Activated CD8-positive, alpha-beta memory T cell treated with anti-CD3 and anti-CD28 coated beads, Interleukin-2, amount 10 ng/mL, durations not matched to agents 7 days and 5 days (primary cell): ENCODE results near the gene AP4M1. TPM values are rescaled to one million over a fixed set of nuclear protein-coding genes. Genes with fewer than 3 reads are reported as not detected.

Source experiments
- ATAC-seq: fragments of 150-1000 bp; cut with Tn5 transposase; one replicate; pipeline ENCODE4 v1.10.0; 2021; ENCODE audit warnings: moderate library complexity
- CTCF ChIA-PET: fragments of 350-600 bp; sonication (Branson Sonifier 250); formaldehyde crosslinking; loops from one replicate; lab custom pipeline; 2021; ENCODE audit warnings: antibody characterized with exemption; lab: Charles Lee
- DNase-seq: peaks from one replicate; pipeline ENCODE4 v3.0.0-alpha.2; 2020
- H3K27ac Mint-ChIP-seq: one replicate; pipeline ENCODE4 v1.8.0; 2021; ENCODE audit warnings: mild to moderate bottlenecking, mixed read lengths
- H3K27me3 Mint-ChIP-seq: one replicate; pipeline ENCODE4 v1.8.0; 2021; ENCODE audit warnings: mixed read lengths
- H3K36me3 Mint-ChIP-seq: one replicate; pipeline ENCODE4 v1.8.0; 2021; ENCODE audit warnings: mild to moderate bottlenecking, mixed read lengths
- H3K4me1 Mint-ChIP-seq: one replicate; pipeline ENCODE4 v1.8.0; 2021; ENCODE audit warnings: mixed read lengths
- H3K4me3 Mint-ChIP-seq: one replicate; pipeline ENCODE4 v1.8.0; 2021; ENCODE audit warnings: mild to moderate bottlenecking, moderate library complexity, mixed read lengths
- H3K9me3 Mint-ChIP-seq: one replicate; pipeline ENCODE4 v1.8.0; 2022; ENCODE audit warnings: low read depth, mixed read lengths
- total RNA-seq, 2 experiments: library from RNA; stranded (reverse); gene quantifications; one replicate each; pipeline ENCODE4 v1.2.3, GENCODE V29; 2021

Gene AP4M1
- total RNA-seq = 10 to 100 TPM in 1 of 2 experiments, 1 to 10 TPM in 1; 9.9 to 10.6 TPM

DNA sequence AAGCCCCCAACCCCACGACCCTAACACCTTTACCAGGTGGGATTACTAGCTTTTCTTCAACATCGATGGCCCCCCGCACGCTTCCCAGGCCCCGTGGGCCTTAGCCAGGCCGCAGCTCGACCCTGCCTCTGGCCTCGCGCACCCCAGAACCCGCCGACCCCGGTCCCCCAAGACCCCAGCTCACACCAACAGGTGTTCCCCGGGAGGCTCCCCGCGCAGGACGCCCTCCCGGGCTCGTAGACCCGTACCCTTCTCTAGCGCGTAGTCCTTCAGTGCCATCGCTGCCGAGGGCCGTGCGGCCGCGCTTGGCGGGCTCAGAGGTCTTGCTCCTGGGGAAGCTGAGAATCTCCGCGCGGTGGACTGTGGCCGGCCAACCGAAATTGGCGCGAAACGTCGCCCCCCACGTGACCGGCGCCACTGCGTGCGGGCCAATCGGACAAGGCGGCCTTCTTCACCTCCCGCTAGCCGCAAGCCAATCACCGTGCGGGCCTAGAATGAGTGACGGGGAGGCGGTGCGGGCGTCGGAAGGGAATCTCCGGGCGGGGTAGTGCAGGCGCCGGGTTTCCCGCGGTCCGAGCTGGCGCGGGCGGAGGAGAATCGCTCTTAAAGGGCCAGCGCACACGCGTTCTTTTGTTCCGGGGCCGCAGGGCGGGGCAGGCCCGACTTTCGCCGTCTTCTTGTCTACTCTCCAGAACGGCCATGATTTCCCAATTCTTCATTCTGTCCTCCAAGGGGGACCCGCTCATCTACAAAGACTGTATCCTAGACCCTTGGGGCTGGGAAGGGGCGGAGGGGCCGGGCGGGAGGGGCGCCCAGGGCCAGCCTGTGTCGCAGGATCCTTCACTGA lies at the start of gene AP4M1, which contains the start of gene MCM7:
Gene AP4M1 (plus strand): TSS at position 628 of the 847 bp plus-strand sequence. CDS start 72 bp downstream, at position 700.
Gene MCM7 (minus strand): TSS at position 382 of the 847 bp plus-strand sequence. CDS start 103 bp downstream, at position 279.
- CTCF ChIA-PET = interaction anchor here (0.8 to 6.8 kb wide), 15 partner anchors 10 to 187 kb away, joined by 3 to 60 read pairs (median 4); partner anchors contain the start of genes COPS6, MBLAC1 and ZSCAN21
- Mint-ChIP-seq H3K27me3 (no peaks in the 10 kb centered on the region), H3K4me1 (peaks cover 43% of the 10 kb centered on the region), H3K4me3 (peak within 1 kb of the TSS; percentile 90), H3K9me3 (no peaks in the 10 kb centered on the region), H3K36me3 (peaks cover 43% of the 10 kb centered on the region), H3K27ac (peak within 1 kb of the TSS; percentile 93)
- DNase-seq (peak; percentile 99), ATAC-seq (peak; percentile 88)

DNA sequence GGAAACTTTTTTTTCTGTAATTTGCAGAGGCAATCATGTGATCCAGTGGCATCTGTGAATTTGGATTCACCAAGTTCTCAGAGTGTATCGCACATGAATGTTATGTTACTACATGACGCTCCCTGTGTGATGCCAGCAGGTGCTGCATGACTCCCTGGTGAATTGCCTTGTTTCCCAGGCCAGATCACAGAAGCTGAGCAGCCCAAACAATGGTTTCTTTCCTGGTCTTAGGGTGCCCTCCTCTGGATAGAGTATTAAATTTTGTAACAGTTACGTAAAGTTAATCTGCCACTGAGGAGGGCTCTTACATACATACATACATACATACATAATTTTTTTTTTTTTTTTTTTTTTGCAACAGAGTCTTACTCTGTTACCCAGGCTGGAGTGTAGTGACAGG lies 48.2 kb upstream of the AP4M1 start:
- peaks cover 17% of the 10 kb centered on the region for H3K4me1 Mint-ChIP-seq
- DNase-seq = peak; percentile 45
- no peaks in the 10 kb centered on the region for H3K27me3 Mint-ChIP-seq
- peak; percentile 46 for ATAC-seq
- H3K27ac Mint-ChIP-seq = no peak overlapping the region
- H3K4me3 Mint-ChIP-seq = no peak overlapping the region
- CTCF ChIA-PET = interaction anchor here (0.8 to 6.6 kb wide), 12 partner anchors 15 to 140 kb away, joined by 3 to 82 read pairs (median 4); partner anchors contain the start of genes GJC3 and TRIM4
- peaks cover 3% of the 10 kb centered on the region for H3K36me3 Mint-ChIP-seq
- H3K9me3 Mint-ChIP-seq = no peaks in the 10 kb centered on the region

DNA sequence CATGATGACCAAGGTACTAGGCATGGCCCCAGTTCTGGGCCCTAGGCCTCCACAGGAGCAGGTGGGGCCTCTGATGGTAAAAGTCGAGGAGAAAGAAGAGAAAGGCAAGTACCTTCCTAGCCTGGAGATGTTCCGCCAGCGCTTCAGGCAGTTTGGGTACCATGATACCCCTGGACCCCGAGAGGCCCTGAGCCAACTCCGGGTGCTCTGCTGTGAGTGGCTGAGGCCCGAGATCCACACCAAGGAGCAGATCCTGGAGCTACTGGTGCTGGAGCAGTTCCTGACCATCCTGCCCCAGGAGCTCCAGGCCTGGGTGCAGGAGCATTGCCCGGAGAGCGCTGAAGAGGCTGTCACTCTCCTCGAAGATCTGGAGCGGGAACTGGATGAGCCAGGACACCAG lies 44.4 kb upstream of the AP4M1 start:
- no peaks in the 10 kb centered on the region for H3K27me3 Mint-ChIP-seq
- H3K27ac Mint-ChIP-seq = no peak overlapping the region
- H3K4me3 Mint-ChIP-seq = no peak overlapping the region
- no peaks in the 10 kb centered on the region for H3K4me1 Mint-ChIP-seq
- ATAC-seq = no peak
- H3K9me3 Mint-ChIP-seq = no peaks in the 10 kb centered on the region
- CTCF ChIA-PET = interaction anchor here (1.5 kb wide), 1 partner anchor 11 kb away, joined by 4 read pairs; no protein-coding TSS in a partner anchor
- no peak for DNase-seq
- H3K36me3 Mint-ChIP-seq = peaks cover 5% of the 10 kb centered on the region

GRCh38 chr7:100059251-100059739 lies 42.1 kb upstream of the AP4M1 start:
- no peak overlapping the region for H3K4me3 Mint-ChIP-seq
- peaks cover 12% of the 10 kb centered on the region for H3K36me3 Mint-ChIP-seq
- no peaks in the 10 kb centered on the region for H3K27me3 Mint-ChIP-seq
- no peaks in the 10 kb centered on the region for H3K9me3 Mint-ChIP-seq
- CTCF ChIA-PET = interaction anchor here (1.1 to 1.6 kb wide), 3 partner anchors 30 to 80 kb away, joined by 3 to 5 read pairs (median 4); no protein-coding TSS in a partner anchor
- DNase-seq (no peak), ATAC-seq (no peak)
- no peaks in the 10 kb centered on the region for H3K4me1 Mint-ChIP-seq
- no peak overlapping the region for H3K27ac Mint-ChIP-seq

- CTCF ChIA-PET = interaction anchor here (1.2 kb wide), 1 partner anchor 12 kb away, joined by 4 read pairs; the partner anchor contains the start of gene ZSCAN21
- no peaks in the 10 kb centered on the region for H3K4me1 Mint-ChIP-seq
- ATAC-seq (no peak), DNase-seq (no peak)
- H3K27ac Mint-ChIP-seq = no peak overlapping the region
- no peak overlapping the region for H3K4me3 Mint-ChIP-seq
- no peaks in the 10 kb centered on the region for H3K27me3 Mint-ChIP-seq
- H3K36me3 Mint-ChIP-seq = peaks cover 23% of the 10 kb centered on the region
- no peaks in the 10 kb centered on the region for H3K9me3 Mint-ChIP-seq
These were observed 39.8 kb upstream of the AP4M1 start for GRCh38 chr7:100061518-100062193.

DNA sequence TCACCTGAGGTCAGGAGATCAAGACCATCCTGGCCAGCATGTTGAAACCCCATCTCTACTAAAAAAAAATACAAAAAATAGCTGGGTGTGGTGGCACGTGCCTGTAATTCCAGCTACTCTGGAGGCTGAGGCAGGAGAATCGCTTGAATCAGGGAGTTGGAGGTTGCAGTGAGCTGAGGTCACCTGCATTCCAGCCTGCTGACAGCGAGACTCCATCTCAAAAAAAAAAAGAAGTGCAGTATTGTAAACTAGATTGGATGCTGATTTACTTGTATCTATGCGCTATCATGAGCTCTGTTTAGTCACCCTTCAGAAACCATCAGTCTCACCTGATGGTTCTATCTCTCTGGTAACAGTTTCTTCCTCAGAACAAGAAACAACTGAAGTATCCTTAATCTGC lies 38.1 kb upstream of the AP4M1 start:
- no peaks in the 10 kb centered on the region for H3K9me3 Mint-ChIP-seq
- peaks cover 31% of the 10 kb centered on the region for H3K36me3 Mint-ChIP-seq
- DNase-seq = no peak
- no peaks in the 10 kb centered on the region for H3K4me1 Mint-ChIP-seq
- ATAC-seq = no peak
- CTCF ChIA-PET = interaction anchor here (1.2 kb wide), 1 partner anchor 55 kb away, joined by 3 read pairs; no protein-coding TSS in a partner anchor
- H3K27ac Mint-ChIP-seq = no peak overlapping the region
- no peak overlapping the region for H3K4me3 Mint-ChIP-seq
- no peaks in the 10 kb centered on the region for H3K27me3 Mint-ChIP-seq

- H3K27ac Mint-ChIP-seq = no peak overlapping the region
- no peaks in the 10 kb centered on the region for H3K4me1 Mint-ChIP-seq
- DNase-seq (no peak), ATAC-seq (no peak)
- H3K27me3 Mint-ChIP-seq = no peaks in the 10 kb centered on the region
- no peak overlapping the region for H3K4me3 Mint-ChIP-seq
- H3K9me3 Mint-ChIP-seq = no peaks in the 10 kb centered on the region
- H3K36me3 Mint-ChIP-seq = peaks cover 31% of the 10 kb centered on the region
- CTCF ChIA-PET = interaction anchor here (0.9 to 1.2 kb wide), 2 partner anchors 56 to 70 kb away, joined by 3 read pairs; no protein-coding TSS in a partner anchor
These were observed 37.3 kb upstream of the AP4M1 start for GRCh38 chr7:100064162-100064561.

- peaks cover 43% of the 10 kb centered on the region for H3K36me3 Mint-ChIP-seq
- DNase-seq (no peak), ATAC-seq (no peak)
- no peaks in the 10 kb centered on the region for H3K27me3 Mint-ChIP-seq
- H3K4me1 Mint-ChIP-seq = no peaks in the 10 kb centered on the region
- no peak overlapping the region for H3K27ac Mint-ChIP-seq
- no peak overlapping the region for H3K4me3 Mint-ChIP-seq
- CTCF ChIA-PET = interaction anchor here (0.8 kb wide), 1 partner anchor 68 kb away, joined by 3 read pairs; no protein-coding TSS in a partner anchor
- H3K9me3 Mint-ChIP-seq = peaks cover 5% of the 10 kb centered on the region
These were observed 35.8 kb upstream of the AP4M1 start for GRCh38 chr7:100065452-100066186.

DNA sequence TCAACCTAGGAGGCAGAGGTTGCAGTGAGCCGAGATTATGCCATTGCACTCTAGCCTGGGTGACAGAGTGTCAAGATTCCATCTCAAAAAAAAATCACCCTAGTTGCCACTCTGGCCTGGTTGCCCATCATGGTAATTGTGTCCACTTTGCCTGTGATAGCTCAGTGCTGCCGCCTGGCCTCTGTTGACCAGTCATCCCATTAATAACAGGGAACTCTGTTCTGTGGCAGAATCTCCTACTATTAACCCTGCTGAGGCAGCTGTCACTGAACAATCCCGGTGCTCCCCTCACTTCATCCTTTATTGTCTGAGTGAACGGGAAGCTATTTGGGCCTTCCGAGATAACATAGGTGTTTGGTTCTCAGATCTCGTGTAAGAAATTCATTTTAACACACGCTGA lies 34.5 kb upstream of the AP4M1 start:
- no peak overlapping the region for H3K4me3 Mint-ChIP-seq
- H3K36me3 Mint-ChIP-seq = peaks cover 54% of the 10 kb centered on the region
- no peaks in the 10 kb centered on the region for H3K4me1 Mint-ChIP-seq

DNA sequence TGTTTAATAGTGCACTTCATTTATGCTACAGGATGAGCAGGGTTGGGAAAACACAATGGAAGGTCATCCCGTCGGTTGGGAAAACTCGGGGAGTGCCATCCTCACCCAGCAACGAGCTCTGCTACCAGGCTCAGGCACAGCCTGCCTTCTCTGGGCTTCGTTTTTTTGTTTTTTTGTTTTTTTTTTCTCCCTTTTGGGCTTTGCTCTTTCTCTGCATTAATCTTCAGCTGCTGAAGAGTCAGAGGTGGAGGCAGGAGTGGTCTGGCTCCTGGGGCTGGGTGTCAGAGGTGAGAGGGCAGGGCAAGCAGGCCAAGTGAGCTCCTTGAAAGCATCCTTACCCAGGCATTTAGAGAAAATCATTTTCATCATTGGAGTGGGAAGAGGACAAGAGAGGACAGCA lies 31.5 kb upstream of the AP4M1 start:
- Mint-ChIP-seq H3K9me3 (peaks cover 26% of the 10 kb centered on the region), H3K27me3 (no peaks in the 10 kb centered on the region), H3K27ac (no peak overlapping the region), H3K36me3 (peaks cover 72% of the 10 kb centered on the region), H3K4me3 (no peak overlapping the region), H3K4me1 (no peaks in the 10 kb centered on the region)
- DNase-seq (no peak), ATAC-seq (no peak)
- CTCF ChIA-PET = interaction anchor here (1.2 to 1.3 kb wide), 3 partner anchors 9 to 61 kb away, joined by 3 to 5 read pairs (median 3); partner anchors contain the start of gene ZNF3

More for the DNA sequence above, 34.5 kb upstream of the AP4M1 start:
- CTCF ChIA-PET = interaction anchor here (1.2 to 1.5 kb wide), 3 partner anchors 9 to 63 kb away, joined by 4 to 5 read pairs (median 5); no protein-coding TSS in a partner anchor
- ATAC-seq (no peak), DNase-seq (no peak)
- no peak overlapping the region for H3K27ac Mint-ChIP-seq
- no peaks in the 10 kb centered on the region for H3K27me3 Mint-ChIP-seq
- H3K9me3 Mint-ChIP-seq = peaks cover 18% of the 10 kb centered on the region

GRCh38 chr7:100071018-100071723 lies 30.3 kb upstream of the AP4M1 start:
- Mint-ChIP-seq H3K4me3 (no peak overlapping the region), H3K36me3 (peaks cover 78% of the 10 kb centered on the region), H3K27ac (no peak overlapping the region), H3K4me1 (no peaks in the 10 kb centered on the region), H3K9me3 (peaks cover 26% of the 10 kb centered on the region), H3K27me3 (no peaks in the 10 kb centered on the region)
- ATAC-seq (no peak), DNase-seq (no peak)
- CTCF ChIA-PET = interaction anchor here (1.1 to 1.5 kb wide), 5 partner anchors 10 to 77 kb away, joined by 3 read pairs; partner anchors contain the start of gene ZNF3

- Mint-ChIP-seq H3K27me3 (no peaks in the 10 kb centered on the region), H3K27ac (no peak overlapping the region), H3K9me3 (peaks cover 26% of the 10 kb centered on the region), H3K36me3 (peaks cover 83% of the 10 kb centered on the region), H3K4me1 (no peaks in the 10 kb centered on the region), H3K4me3 (no peak overlapping the region)
- CTCF ChIA-PET = no interaction called here
- DNase-seq = no peak
- ATAC-seq = no peak
These were observed 29.0 kb upstream of the AP4M1 start for GRCh38 chr7:100072462-100072861.
